ENCODE measurements around the gene CLIC1.
A peak's percentile ranks its signal among the peaks of the same experiment; 100 is the strongest.

DNA sequence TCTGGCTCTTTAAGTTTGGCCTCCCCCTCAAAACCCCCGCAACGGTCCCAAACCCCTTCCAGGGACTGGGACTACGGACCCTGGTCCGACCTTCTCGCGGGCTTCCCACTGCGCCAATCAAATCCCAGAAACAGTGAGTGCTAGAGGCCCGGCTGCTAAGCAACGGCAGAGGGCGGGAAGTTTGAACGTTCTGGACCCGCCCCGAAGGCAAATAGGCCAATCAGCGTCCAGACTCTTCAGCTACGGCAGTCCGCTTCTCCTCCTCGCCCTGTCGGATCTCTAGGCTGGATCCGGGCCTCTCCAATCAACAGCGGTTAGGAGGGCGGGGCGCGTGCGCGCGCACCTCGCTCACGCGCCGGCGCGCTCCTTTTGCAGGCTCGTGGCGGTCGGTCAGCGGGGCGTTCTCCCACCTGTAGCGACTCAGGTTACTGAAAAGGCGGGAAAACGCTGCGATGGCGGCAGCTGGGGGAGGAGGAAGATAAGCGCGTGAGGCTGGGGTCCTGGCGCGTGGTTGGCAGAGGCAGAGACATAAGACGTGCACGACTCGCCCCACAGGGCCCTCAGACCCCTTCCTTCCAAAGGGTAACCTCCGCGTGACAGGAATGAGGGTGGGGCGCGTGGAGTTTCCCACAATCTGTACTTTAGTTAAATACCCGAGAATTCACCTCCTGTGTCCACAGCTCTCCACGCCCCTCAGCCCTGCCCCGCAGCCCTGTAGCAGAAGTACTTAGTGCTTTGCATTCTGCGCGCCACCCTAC, 3.5 kb upstream of the CLIC1 start, which contains the start of gene MSH5:
- TF ChIP-seq, protein P1, sequence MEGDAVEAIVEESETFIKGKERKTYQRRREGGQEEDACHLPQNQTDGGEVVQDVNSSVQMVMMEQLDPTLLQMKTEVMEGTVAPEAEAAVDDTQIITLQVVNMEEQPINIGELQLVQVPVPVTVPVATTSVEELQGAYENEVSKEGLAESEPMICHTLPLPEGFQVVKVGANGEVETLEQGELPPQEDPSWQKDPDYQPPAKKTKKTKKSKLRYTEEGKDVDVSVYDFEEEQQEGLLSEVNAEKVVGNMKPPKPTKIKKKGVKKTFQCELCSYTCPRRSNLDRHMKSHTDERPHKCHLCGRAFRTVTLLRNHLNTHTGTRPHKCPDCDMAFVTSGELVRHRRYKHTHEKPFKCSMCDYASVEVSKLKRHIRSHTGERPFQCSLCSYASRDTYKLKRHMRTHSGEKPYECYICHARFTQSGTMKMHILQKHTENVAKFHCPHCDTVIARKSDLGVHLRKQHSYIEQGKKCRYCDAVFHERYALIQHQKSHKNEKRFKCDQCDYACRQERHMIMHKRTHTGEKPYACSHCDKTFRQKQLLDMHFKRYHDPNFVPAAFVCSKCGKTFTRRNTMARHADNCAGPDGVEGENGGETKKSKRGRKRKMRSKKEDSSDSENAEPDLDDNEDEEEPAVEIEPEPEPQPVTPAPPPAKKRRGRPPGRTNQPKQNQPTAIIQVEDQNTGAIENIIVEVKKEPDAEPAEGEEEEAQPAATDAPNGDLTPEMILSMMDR (conservative IDR thresholded peaks at IDR 0.05; ENCODE audit: low read depth in 2 of 2) = no peak
- TF ChIP-seq JUNB (IDR thresholded peaks at IDR 0.05; ENCODE audit: unreplicated experiment) (no peak), EZH2 (IDR thresholded peaks at IDR 0.05; ENCODE audit: low read depth, unreplicated experiment) (no peak), POLR2AphosphoS5 (IDR thresholded peaks at IDR 0.05; ENCODE audit: low read depth) (peak; percentile 69), ZNF331 (CRISPR knock-in tag; IDR thresholded peaks at IDR 0.05; ENCODE audit: low read depth) (no peak), EZH2phosphoT487 (IDR thresholded peaks at IDR 0.05; ENCODE audit: unreplicated experiment) (no peak), CREB1 (CRISPR knock-in tag; IDR thresholded peaks at IDR 0.05; ENCODE audit: low read depth) (peak; percentile 45; the same call in 1 of the 2 replicates), ZNF462 (CRISPR knock-in tag; IDR thresholded peaks at IDR 0.05) (no peak), ETS1 (IDR thresholded peaks at IDR 0.05) (no peak), NANOG (IDR thresholded peaks at IDR 0.05; ENCODE audit: borderline replicate concordance) (no peak), ZNF114 (CRISPR knock-in tag; IDR thresholded peaks at IDR 0.05) (no peak)
- TF ChIP-seq, protein P2, sequence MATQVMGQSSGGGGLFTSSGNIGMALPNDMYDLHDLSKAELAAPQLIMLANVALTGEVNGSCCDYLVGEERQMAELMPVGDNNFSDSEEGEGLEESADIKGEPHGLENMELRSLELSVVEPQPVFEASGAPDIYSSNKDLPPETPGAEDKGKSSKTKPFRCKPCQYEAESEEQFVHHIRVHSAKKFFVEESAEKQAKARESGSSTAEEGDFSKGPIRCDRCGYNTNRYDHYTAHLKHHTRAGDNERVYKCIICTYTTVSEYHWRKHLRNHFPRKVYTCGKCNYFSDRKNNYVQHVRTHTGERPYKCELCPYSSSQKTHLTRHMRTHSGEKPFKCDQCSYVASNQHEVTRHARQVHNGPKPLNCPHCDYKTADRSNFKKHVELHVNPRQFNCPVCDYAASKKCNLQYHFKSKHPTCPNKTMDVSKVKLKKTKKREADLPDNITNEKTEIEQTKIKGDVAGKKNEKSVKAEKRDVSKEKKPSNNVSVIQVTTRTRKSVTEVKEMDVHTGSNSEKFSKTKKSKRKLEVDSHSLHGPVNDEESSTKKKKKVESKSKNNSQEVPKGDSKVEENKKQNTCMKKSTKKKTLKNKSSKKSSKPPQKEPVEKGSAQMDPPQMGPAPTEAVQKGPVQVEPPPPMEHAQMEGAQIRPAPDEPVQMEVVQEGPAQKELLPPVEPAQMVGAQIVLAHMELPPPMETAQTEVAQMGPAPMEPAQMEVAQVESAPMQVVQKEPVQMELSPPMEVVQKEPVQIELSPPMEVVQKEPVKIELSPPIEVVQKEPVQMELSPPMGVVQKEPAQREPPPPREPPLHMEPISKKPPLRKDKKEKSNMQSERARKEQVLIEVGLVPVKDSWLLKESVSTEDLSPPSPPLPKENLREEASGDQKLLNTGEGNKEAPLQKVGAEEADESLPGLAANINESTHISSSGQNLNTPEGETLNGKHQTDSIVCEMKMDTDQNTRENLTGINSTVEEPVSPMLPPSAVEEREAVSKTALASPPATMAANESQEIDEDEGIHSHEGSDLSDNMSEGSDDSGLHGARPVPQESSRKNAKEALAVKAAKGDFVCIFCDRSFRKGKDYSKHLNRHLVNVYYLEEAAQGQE (IDR thresholded peaks at IDR 0.05; ENCODE audit: unreplicated experiment) = no peak
